GM10847 (cell line): ENCODE data around the gene ZNF230.

Experiments used
- POLR2A ChIP-seq: IDR thresholded peaks from 2 replicates; pipeline ENCODE4 v1.6.1; 2011; ENCODE audit not compliant: insufficient read length; ENCODE audit errors: extremely low read depth

ZNF230 gene

DNA sequence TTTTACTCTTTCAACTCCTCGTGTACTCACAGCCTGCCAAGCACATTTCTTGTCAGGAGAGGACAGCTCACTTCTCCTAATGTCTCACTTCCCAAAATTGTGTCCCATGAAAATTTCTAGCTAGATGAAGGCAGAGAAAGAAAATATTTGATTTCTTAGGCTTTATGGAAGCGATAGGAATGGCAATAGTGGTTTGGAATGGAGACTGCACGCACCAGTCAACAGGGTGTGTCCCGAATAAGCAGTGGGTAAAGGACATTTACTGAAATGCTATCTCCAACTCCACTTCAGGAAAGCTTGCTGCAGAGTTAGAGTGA, 22.1 kb downstream of the ZNF230 start:
- no peak for TF ChIP-seq POLR2A

GRCh38 chr19:44025217-44025936, 22.6 kb downstream of the ZNF230 start, which contains the start of gene ZNF222:
Gene ZNF222 (plus strand): TSS chr19:44025379. CDS start chr19:44025437, 58 bp downstream.
- no peak for TF ChIP-seq POLR2A

GRCh38 chr19:44026622-44027021, 23.9 kb downstream of the ZNF230 start:
- TF ChIP-seq POLR2A, result no peak

GRCh38 chr19:44032001-44032610, 29.3 kb downstream of the ZNF230 start:
- no peak for TF ChIP-seq POLR2A

GRCh38 chr19:44042147-44042546, 39.4 kb downstream of the ZNF230 start:
- no peak for TF ChIP-seq POLR2A

- TF ChIP-seq POLR2A, result no peak
These were observed 48.2 kb downstream of the ZNF230 start for GRCh38 chr19:44050740-44051649.

DNA sequence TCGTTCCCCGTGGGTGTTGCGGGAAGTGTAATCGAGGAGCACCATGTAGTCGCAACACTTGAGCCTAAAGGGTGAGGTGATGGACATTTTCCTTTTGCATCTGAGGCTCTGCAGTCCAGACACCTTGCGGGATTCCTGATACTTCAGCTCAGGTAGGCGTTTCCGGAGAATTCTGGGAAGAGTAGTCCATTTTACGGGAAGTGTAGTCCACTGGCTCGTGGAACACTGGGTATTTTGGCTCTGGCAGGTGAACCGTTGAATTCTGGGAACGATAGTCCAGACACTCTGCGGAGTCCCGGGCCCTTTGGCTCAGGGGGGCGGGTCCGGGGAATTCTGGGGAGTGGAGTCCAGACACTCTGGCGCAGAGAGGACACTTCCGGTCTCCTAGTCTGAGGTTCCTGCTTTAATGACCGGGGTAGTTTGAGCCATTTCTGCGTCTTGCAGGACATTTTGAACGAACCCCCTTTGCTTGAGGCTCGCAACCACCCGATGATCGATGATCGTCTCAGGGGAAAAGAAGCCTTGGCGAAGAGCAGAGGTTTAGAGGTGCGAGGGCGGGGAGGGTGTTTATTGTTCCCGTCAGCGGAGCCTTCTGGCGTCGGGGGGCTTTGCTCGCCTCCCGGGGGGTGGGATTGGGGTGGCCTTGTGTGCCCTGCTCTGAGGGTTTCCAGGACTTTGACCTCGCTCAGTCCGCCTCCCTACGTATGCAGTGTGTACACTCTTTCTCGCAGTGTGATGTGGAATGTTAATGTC, 49.1 kb downstream of the ZNF230 start, which contains the start of gene ZNF223:
ZNF223 (plus strand) TSS at position 387 of the 753 bp plus-strand sequence. CDS start 3,141 bp downstream, outside the sequence.
- no peak for TF ChIP-seq POLR2A

DNA sequence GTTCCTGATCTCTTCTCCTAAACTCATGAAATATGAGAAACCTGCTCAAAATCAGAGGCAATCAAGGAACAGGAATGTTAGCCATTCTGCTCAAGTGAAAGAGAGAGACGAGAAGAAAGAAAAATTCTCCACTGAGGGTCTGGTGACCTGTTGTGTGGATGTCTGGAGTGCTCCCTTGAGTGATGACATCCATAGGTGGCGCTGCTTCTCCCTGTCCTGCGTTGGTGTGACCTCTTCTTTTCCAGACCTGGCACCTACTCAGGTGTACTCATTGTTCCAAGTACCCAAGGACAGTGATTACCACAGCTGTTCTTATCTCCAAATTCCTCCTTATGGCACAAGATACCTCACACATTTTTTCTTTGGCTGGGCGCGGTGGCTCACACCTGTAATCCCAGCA, 53.1 kb downstream of the ZNF230 start:
- TF ChIP-seq POLR2A, result no peak

GRCh38 chr19:44059229-44059628, 56.5 kb downstream of the ZNF230 start:
- TF ChIP-seq POLR2A, result no peak

DNA sequence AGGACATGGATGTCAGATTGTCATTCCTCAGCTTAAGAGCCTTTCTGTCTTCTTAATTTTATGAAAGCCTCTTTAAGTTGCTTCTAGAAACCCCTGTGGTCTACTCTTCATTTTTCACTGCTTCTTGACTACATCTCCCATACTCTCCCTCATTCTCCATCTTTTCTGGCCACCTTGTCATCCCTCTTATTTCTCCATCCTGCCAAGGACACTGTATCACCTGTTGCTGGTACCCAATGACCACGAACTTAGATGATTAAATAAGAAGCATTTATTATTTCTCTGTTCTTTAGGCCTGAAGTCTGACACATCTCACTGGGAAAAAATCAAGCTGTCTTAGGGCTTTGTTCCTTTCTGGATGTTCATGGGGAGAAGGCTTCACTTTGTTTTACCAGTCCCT, 58.3 kb downstream of the ZNF230 start:
- TF ChIP-seq POLR2A, result no peak
